GM23248 (cell line): ENCODE measurements around the gene PRPF38B.

Source experiments
- EZH2 ChIP-seq: fragments of 200-600 bp; sonication (generic); IDR thresholded peaks from 2 replicates; pipeline ENCODE4 v1.6.1; 2018; ENCODE audit warnings: antibody characterized with exemption, mild to moderate bottlenecking; ENCODE audit not compliant: insufficient read depth, poor library complexity, severe bottlenecking
- EZH2phosphoT487 ChIP-seq: fragments of 200-600 bp; sonication (generic); IDR thresholded peaks from 2 replicates; pipeline ENCODE4 v1.6.1; 2018; ENCODE audit warnings: antibody characterized with exemption, moderate library complexity, mild to moderate bottlenecking, low read depth; ENCODE audit not compliant: insufficient read depth

DNA sequence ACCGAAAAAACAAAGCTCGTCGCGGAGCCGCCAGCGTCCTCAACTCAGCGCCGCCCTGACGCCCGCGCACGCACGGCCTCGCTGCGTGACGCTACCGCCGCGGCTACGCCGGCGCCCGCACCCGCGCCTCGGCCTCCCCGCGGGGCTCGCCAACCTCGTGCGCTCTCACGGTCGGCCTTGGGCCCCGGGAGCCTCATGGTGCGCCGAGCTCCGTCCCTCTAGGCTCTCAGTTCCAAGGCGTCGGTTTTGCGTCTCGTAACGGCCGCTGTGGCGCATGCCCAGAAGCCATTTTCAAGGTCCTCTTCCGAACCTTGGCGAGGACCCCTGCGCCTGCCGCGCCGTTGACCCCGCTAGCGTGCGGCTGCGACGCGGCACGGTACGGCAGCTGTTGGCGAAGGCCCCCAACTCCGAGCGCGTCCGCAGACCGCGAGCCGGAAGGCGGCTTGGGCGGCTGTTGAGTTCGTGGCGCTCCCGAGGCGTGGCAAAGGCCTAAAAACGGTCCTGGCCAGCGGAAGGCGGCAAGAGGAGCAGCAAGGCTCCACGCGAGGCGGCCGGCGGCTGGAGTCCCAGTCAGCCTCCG is 31.0 kb upstream of the PRPF38B start, which contains the start of gene HENMT1:
- TF ChIP-seq EZH2 (no peak), EZH2phosphoT487 (no peak)
